HG02623 (cell line): ENCODE results near the gene KLC4.
"Not testable (repeated sequence)": the region's sequence is repeated elsewhere in the genome, so short reads cannot be mapped to it uniquely, and the experiment has no call there.

Source experiments
- ATAC-seq: cut with Tn5 transposase; IDR thresholded peaks from one replicate; pipeline ENCODE4 v1.9.1; 2021; ENCODE audit warnings: moderate library complexity; ENCODE audit not compliant: unreplicated experiment

Gene KLC4

DNA sequence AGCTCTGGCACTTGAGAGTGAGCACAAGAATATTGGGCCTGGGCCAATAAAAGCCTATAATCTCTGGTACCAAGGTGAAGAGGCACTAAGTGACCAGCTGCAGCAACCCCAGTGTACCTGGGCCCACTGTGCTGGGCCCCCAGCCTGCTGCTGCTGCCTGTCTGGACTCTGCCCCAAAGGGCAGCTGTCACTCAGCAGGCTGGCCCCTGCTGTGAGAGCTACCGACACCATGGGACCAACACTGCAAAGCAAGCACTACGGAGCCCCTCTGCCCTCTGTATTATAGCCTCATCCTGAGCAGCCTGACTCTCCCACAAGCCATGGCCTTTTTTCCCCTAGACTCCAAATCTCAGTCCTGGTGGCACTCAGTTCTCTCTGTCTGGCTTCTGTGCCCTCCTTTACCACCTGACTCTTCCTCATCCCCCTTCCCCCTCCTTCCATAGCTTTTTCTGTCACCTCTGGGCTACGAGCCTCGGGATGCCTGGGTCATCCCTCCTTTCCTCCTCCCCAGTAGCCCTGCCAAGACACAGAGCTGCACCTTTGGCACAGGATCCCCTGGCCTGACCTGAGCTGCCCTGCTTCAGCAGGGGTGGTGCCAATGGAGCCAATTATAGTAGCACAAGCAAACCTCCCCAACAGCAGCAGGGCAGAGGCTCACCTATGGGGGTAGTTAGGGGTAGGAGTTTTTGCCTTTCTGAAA, 23.8 kb upstream of the KLC4 start:
- no peak for ATAC-seq

GRCh38 chr6:43036712-43037111, 22.7 kb upstream of the KLC4 start:
- no peak for ATAC-seq

DNA sequence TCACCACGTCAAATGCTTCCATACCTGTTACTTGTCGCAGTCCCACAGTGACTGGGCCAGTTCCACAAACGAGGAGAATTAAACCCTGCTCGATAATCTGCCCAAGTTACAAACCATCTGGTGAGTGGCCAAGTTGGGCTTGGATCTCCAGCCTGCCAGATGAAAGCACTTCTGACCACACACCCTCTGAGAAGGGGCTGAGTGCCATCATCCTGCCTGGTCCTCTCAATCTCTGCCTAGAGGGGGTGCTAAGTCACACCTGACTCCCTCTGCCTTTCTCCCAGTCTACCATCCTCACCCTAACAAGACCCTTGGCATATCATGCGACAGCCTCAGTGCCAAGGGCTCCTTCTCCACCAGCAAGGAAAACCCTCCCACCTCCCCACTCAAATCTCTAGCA, 22.2 kb upstream of the KLC4 start:
- no peak for ATAC-seq

DNA sequence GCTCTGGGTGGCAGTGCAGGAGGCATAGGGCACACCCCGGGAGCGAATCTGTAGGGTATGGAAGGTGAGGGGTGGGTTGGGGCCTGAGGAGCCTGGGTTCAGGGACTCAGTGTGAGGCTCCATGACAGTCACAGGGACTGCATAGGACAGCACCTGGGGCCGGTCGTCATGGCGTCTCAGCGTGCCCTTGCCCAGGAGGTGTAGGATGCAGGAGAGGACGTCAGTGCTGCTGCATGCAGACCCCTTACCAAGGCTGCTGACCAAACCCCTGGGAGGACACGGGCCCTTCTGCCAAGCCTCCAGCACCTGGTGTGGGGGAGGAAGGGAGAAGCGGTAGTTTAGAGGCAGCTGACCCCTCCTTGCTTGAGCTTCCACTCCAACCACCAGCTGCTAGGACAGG, 21.7 kb upstream of the KLC4 start:
- no peak for ATAC-seq

DNA sequence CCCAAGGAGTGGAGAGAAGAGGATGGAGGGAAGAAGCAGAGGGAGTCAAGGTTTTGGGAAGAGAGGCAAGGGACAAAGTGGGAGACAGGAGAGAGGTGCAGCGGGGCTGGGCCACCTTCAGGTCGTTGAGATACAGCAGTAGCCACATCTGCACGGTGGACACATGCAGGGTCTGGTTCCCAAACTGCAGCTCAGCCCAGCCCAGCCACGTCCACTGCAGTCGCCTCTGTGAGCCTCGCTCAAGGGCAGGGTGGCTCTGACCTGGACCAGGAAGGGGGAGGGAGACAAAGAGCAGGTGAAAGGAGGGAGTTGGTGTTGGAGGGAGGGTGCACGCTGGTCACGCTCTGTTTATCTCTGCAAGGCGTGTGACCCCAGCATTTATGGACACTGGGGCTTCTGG, 20.7 kb upstream of the KLC4 start:
- no peak for ATAC-seq

- no peak for ATAC-seq
These were observed 18.7 kb upstream of the KLC4 start for GRCh38 chr6:43040542-43041257.

DNA sequence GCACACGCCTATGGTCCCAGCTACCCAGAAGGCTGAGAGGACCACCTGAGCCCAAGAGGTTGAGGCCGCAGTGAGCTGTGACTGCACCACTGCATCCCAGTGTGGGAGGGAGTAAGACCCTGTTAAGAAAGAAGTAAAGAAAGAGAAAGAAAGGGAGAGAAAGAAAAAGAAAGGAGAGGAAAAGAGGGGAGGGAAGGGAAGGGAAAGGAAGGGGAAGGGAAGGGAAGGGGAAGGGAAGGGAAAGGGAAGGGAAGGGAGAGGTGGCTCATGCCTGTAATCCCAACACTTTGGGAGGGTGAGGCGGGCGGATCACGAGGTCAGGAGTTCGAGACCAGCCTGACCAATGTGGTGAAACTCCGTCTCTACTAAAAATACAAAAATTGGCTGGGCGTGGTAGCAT, 18.0 kb upstream of the KLC4 start:
- not testable (repeated sequence) for ATAC-seq

GRCh38 chr6:43043310-43043709, 16.1 kb upstream of the KLC4 start:
- no peak for ATAC-seq

DNA sequence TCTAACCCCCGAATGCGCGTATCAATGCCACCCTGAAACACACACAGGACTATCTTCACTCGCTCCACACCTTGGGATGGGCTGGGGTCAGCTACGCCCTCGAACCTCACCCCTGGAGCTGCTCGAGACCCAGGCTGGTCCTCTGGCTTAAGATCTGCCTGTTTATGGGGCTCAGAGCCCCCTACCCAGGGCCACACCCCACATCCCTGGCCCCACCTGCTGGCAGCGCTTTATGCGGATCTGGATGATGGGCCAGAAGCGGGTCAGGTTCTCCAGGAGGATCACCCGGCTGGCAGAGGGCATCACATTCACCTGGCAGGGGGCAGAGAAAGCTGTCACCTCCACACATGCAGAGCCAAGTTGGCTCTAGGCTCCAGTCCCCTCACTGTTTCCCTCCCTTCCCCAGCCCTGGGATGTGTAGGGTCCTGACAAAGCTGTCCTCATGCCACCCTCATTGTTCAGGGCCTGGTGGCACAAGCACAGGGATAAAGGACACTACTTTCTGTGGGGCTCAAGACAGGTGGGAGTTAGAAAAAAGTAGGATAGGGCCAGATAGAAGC, 14.0 kb upstream of the KLC4 start:
- no peak for ATAC-seq

GRCh38 chr6:43047998-43048397, 11.4 kb upstream of the KLC4 start:
- ATAC-seq = no peak

DNA sequence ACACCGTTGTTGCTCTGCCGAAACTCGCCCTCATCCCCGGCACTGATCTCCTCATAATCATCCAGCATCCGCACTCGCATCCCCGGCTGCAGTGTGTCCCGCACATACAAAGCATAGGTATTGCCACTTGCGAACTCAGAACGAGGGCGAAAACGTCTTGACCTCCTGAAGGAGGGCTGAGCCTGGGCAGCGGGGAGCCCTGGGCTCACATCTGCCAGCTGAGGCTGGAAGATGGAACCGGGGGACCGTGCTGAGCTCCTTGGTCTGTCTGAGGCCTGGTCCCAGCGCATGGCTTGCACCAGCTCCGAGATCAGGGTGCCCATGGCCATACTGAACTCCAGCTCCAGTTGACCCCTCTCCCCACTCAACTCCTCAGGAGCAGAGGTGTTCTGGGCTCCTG, 8.4 kb upstream of the KLC4 start:
- no peak for ATAC-seq

DNA sequence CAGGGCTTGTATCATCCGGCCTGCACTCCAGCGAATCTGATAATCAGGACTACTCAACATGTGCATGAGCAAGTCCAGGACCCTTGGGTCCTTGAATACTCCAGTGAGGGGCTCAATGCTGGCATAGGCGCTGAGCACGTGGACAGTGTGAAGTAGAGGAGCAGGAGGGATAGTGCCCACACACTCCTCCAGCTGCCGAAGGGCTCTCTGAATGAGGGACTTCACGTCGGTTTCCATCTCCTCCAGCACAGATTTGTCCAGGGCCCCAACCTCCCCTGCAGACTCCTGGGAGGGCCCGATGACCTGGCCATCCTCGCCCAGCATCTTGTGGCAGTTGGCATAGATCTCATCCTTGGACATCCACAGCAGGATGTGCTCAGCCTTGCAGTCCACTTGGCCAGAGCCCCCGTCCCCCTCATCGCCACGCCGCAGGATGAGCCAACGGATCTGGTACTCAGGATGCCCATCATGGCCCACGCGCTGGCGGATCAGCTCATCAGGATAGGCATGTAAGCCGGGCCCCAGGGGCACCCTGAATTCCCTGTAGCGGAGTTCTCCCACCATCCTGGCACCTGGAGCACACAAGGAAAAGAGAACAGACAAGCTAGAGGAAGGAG, 7.1 kb upstream of the KLC4 start:
- ATAC-seq = no peak

DNA sequence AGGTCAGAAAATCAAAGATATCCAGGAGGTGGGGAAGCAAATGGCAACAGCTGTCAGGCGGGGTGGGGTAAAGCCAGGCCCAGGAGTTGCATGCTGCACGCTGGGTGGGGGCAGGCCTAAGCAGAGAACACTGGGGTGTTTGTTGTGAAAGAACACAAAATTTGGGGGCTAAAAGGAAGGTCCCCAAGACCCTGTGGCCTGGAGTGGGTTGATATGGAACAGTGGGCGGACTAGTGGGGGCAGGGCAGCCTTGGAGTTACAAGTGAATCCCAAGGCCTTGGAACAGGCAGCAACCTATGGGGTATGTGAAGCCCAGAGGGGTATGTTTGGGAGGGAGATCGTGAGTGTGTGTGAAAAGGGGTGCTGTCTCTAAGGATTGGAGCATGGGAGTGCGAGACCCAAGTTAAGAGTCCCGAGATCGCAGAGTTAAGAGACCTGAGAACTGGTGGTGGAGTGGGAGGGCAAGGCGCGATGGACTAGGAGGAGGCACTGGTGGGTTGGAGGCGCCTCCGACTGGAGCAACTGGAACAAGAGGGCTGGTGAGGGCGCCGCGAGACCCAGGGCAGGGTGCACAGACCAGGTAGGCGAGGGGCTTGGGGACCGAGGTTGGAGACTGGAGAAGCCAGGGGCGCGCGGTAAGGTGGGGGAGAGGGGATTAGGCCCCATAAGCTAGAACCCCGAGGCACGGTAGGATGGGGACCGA, 6.4 kb upstream of the KLC4 start:
- no peak for ATAC-seq

DNA sequence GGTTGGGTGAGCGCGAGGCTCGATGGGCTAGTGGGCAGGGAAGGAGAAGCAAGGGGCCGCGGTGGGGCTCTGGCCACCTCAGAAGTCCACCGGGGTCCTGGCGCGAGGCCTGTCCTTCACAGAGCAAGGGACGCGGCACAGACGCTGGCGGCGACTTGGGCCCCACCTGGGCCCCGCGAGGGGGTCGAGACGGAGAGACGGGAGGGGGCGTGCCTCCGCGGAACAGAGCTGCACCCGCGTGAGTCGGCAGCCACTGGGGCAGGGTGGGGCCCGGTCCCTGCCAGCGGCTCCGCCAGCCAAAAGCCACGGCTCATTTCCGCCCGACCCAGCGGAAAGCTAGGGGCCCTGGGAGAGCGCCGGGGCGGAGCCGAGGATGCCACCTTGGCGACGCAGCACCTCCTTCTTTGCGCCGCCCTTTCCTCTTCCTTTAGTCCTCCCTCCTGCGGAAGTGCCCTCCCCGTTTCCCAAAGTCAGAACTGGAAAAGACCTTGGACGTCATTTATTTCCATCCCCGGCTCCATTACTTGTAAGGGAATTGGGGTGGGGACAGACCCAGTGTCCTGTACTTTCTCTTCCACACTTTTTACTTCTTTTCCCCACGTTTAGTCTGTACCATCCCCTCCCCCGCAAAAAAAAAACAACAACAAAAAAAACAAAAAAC, 5.8 kb upstream of the KLC4 start, which contains the start of gene CUL7:
CUL7 (minus strand) TSS at position 307 of the 661 bp plus-strand sequence. CDS start 1,063 bp downstream, outside the sequence.
- peak; percentile 88 for ATAC-seq

DNA sequence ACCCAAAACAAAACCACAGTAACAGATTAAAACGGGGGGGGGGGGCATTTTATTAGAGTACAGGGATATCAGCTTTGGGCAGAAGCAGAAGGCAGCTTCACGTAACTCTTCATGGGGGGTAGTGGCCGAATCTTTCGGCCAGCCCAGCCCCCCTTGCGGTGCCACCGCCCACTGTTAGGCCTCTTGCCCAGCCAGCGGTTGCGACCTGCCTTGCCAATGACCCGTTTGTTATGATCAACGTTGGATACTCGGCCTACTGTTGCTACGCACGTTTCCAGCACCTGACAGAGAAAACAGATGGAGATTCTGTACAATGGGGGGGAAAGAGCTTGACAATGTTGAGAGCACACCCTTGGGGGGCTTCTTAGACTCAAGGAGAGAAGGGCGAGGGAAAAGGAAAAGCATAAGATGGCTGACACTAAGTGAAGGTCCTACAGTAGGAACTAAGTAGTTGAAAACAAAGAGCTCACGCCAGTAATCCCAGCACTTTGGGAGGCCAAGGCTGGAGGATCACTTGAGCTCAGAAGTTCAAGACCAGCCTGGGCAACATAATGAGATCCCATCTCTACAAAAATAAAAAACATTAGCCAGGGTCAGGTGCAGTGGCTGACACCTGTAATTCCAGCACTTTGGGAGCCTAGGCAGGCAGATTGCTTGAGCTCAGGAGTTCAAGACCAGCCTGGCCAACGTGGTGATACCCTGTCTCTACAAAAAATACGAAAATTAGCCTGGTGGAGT, 5.1 kb upstream of the KLC4 start:
- no peak for ATAC-seq

DNA sequence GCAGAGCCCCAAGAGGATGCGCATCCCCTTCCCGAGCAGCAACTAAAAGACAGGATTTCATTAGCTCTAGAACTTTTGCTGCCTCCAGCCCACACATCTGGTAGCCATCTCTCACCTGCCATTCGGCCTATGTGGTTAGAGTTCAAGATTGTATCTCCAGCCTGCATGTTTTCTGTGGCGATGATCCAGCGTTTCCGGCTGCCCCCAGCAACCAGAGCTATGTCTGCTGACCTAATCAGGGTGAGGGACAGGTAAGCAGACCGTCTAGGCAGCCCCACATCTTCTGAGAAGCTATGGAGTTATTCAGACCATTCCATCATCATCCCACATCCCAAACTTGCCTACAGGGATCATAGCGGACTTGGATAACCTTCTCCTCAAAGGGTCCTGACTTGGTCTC, 3.5 kb upstream of the KLC4 start:
- ATAC-seq = no peak

GRCh38 chr6:43058531-43058930, 900 bp upstream of the KLC4 start:
- ATAC-seq = no peak

- ATAC-seq = no peak
These were observed 763 bp downstream of the KLC4 start for GRCh38 chr6:43060034-43060754.
